Psoas muscle (tissue), 8 donors: ENCODE data around the gene TFR2. TPM values are rescaled to one million over a fixed set of nuclear protein-coding genes. Genes with fewer than 3 reads are reported as not detected.

Source experiments
- ATAC-seq, 4 donors: fragments of 200-7000 bp; cut with Tn5 transposase; one replicate each; pipeline ENCODE4 v1.9.1; 2020; ENCODE audit warnings: moderate library complexity in 3 of 4, mild to moderate bottlenecking in 2 of 4
- DNase-seq, 2 donors: peaks; one replicate each; pipeline ENCODE4 v3.0.0-alpha.2; 2020
- H3K27ac ChIP-seq: fragments of 200-600 bp; one replicate; pipeline ENCODE4 v1.8.0; 2022
- H3K27me3 ChIP-seq, 3 donors: fragments of 200-600 bp in 1 of 3; one replicate each; pipeline versions ENCODE4 v1.6.1 to v1.8.0; 2013 to 2022; ENCODE audit warnings: low read length in 2 of 3, mild to moderate bottlenecking in 2 of 3, moderate library complexity in 1 of 3; ENCODE audit not compliant: insufficient read depth in 3 of 3
- H3K36me3 ChIP-seq, 2 donors: fragments of 200-600 bp in 1 of 2; one replicate each; pipeline versions ENCODE4 v1.6.1 to v1.8.0; 2013 to 2022; ENCODE audit warnings: low read depth in 1 of 2, mild to moderate bottlenecking in 1 of 2, moderate library complexity in 1 of 2; ENCODE audit not compliant: insufficient read depth in 1 of 2
- H3K4me1 ChIP-seq: fragments of 200-600 bp; one replicate; pipeline ENCODE4 v1.8.0; 2022
- H3K4me3 ChIP-seq: fragments of 200-600 bp; one replicate; pipeline ENCODE4 v1.8.0; 2022; ENCODE audit warnings: mild to moderate bottlenecking
- H3K9me3 ChIP-seq: fragments of 200-600 bp; one replicate; pipeline ENCODE4 v1.8.0; 2022
- WGBS, 3 donors: extraction: QIAGEN DNeasy Blood & Tissue Kit; methylation state at CpG; one replicate each; pipeline versions ENCODE4 v1.1.6 to v1.1.7; 2013; 5-methylcytosine and 5-hydroxymethylcytosine counted together
- intact Hi-C, 2 donors: fragments of 100-400 bp; cut with DNase I; formaldehyde crosslinking; loops; one replicate each; pipeline versions ENCODE4 v1.11.0 to v1.14.2; 2022
- polyA plus RNA-seq, 3 donors: library from polyadenylated mRNA; stranded (reverse); fragments of 200-250 nt; gene quantifications; one replicate each; pipeline ENCODE4 v1.2.3, GENCODE V29; 2013
- total RNA-seq, 4 donors: library from RNA; stranded (reverse); fragmentation: NEBNext Ultra II Directional in 2 of 4; extraction: Animal tissue kit (Norgen Biotek cat#: 25700) in 2 of 4; gene quantifications; one replicate each; pipeline versions ENCODE4 v1.2.1 to v1.2.4, GENCODE V29; 2021 to 2023
- TF ChIP-seq, protein P1 (sequence below): fragments of 200-600 bp; IDR thresholded peaks from one replicate; pipeline ENCODE4 v1.8.0; 2022; ENCODE audit warnings: antibody characterized with exemption
- donor health status: healthy with polysubstance abuse.
- donor health status: DM: no; HTN: no; CAD: no; lungs with moderate emphysema.
- donor health status: Bipolar disorder and iron deficiency.
- donor health status: healthy.
- donor health status: DM: yes; HTN: yes; CAD: no.
- donor health status: DM: no; HTN: no; CAD: no.
- donor health status: DM: no; HTN: no; CAD: no.
- donor health status: DM: yes; HTN: yes; CAD: no.

Gene TFR2
- total and polyA plus RNA-seq, 7 donors, result 0.04 to 0.36 TPM; not detected in 5

DNA sequence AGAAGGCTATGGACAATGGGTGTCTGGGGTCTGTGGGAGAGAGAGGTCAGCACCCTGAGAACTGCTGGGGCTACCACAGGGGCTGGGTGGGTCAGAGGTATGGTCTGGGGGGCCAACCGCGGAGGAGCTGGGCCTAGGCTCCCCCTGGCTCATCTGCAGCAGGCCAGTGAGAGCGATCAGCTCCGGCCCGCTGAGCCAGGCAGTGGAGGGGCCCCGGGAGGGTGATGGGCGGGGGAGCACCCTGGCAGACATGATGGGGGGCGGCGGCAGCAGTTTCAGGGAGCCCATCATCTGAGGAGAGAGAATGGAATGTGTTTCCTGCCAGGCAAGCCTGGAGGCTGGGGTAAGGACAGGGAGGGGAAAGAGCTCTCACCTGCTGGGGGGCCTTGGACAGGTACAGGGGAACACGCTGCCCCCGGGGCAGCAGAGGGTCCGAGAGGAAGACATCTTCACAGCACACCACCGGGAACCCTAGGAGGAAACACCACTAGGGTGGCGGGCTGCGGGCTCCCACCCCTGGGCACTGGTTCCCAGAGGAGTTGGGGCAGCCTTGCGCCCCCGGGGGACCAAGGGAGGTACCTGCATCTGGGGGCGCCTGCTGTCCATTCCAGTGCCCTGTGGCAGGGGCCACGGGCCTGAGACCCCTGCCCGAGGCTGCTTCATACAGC, 68.9 kb downstream of the TFR2 start:
- Histone ChIP-seq H3K36me3 (peaks cover 10 to 50% of the 10 kb centered on the region in 2 donors), H3K27me3 (peaks cover 0 to 55% (median 14%) of the 10 kb centered on the region in 3 donors), H3K9me3 (no peaks in the 10 kb centered on the region), H3K4me3 (no peak overlapping the region), H3K4me1 (no peaks in the 10 kb centered on the region), H3K27ac (no peak overlapping the region)
- DNase-seq, result no peak
- ATAC-seq, result no peak
- intact Hi-C loops, result no loop called here
- 84 to 90% (median 84%) methylated on average over 13 to 20 of the region's 20 CpGs for WGBS, 3 donors
- TF ChIP-seq, protein P1, sequence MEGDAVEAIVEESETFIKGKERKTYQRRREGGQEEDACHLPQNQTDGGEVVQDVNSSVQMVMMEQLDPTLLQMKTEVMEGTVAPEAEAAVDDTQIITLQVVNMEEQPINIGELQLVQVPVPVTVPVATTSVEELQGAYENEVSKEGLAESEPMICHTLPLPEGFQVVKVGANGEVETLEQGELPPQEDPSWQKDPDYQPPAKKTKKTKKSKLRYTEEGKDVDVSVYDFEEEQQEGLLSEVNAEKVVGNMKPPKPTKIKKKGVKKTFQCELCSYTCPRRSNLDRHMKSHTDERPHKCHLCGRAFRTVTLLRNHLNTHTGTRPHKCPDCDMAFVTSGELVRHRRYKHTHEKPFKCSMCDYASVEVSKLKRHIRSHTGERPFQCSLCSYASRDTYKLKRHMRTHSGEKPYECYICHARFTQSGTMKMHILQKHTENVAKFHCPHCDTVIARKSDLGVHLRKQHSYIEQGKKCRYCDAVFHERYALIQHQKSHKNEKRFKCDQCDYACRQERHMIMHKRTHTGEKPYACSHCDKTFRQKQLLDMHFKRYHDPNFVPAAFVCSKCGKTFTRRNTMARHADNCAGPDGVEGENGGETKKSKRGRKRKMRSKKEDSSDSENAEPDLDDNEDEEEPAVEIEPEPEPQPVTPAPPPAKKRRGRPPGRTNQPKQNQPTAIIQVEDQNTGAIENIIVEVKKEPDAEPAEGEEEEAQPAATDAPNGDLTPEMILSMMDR, result no peak

DNA sequence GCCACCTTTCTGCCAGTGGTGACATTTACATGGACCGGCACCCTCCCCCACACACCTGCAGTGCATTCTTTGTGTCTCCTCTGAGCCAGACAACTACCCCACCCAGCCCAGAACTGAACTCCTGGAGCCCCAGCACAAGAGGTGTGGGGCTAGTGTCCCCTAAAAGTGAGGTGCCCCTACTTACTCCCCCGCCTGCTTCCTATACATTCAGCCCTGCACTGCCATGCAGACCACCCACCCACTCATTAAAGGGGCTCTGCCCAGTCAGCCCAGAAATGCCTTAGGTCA, 69.6 kb downstream of the TFR2 start:
- Histone ChIP-seq H3K4me1 (no peaks in the 10 kb centered on the region), H3K27me3 (peaks cover 0 to 50% (median 14%) of the 10 kb centered on the region in 3 donors), H3K9me3 (no peaks in the 10 kb centered on the region), H3K36me3 (peaks cover 10 to 44% of the 10 kb centered on the region in 2 donors), H3K4me3 (no peak overlapping the region), H3K27ac (no peak overlapping the region)
- ATAC-seq (no peak), DNase-seq (no peak)
- intact Hi-C loops, result no loop called here
- 97 to 100% (median 97%) methylated on average over 2 of the region's 2 CpGs for WGBS, 3 donors
- TF ChIP-seq, protein P1, result no peak

DNA sequence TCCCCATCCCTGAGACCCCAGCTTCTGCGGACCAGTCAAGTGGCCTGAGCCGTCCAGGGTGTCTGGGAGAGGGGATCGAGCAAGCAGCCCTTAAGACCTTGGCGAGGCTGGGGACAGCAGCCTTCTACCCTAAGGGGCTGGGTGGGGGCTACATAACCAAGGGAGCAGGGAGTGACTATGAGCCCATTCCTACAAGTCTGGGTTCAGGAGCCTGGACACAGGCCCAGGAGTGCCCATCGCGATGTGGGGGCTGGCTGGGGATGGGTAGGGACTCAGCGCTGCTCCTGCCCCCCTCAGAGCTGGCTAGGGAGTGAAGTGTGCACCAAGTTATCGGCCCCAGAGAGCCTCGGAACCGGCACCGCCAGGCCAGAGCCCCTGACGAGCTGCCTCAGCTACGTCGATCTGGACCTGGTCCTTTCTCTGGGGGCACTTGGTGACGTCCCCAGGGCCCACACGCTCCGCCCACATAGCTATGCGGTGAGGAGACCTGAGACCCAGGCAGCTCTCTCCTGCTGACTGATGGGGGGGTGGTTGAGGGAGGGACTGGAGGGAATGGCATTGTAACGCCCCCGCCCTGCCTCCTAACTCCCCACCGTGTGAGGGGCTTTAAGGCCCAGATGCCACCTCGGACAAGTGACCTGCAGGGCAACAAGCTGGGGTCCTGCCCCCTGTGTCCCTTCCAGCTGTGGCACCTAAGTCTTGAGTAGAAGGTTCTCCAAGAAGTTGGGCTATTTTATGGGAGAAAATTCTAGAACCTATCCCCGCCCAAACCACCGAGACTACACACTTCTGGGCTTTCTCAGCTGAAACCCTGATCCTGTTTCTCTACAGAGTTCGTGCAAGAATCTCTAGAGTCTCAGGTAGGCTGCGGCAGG, 70.2 kb downstream of the TFR2 start:
- ATAC-seq, result no peak
- H3K27me3 ChIP-seq, result peaks cover 0 to 50% (median 13%) of the 10 kb centered on the region in 3 donors
- intact Hi-C loops, result no loop called here

More for the DNA sequence above, 70.2 kb downstream of the TFR2 start:
- no peaks in the 10 kb centered on the region for H3K4me1 ChIP-seq
- WGBS, 3 donors, result 72 to 78% (median 76%) methylated on average over 23 to 26 of the region's 26 CpGs
- H3K9me3 ChIP-seq, result no peaks in the 10 kb centered on the region
- TF ChIP-seq, protein P1, result no peak
- H3K36me3 ChIP-seq, result peaks cover 10 to 38% of the 10 kb centered on the region in 2 donors
- H3K27ac ChIP-seq, result no peak overlapping the region
- peak in 1 of 2 donors; percentile 47 for DNase-seq
- H3K4me3 ChIP-seq, result no peak overlapping the region

Other genes with a start within 250 kb of the TFR2 start
- 1 to 10 TPM; 3.5 to 5.6 (median 3.7) TPM for gene ZCWPW1, start 212.8 kb downstream of the TFR2 start, total RNA-seq
- gene ZCWPW1, start 212.8 kb downstream of the TFR2 start, polyA plus RNA-seq, result 10 to 100 TPM in 1 of 3 donors, 1 to 10 TPM in 2; 5.5 to 13.2 (median 5.9) TPM
- 10 to 100 TPM; 27.2 to 41.5 (median 36.9) TPM for gene MEPCE, start 211.7 kb downstream of the TFR2 start, total RNA-seq
- gene MEPCE, start 211.7 kb downstream of the TFR2 start, polyA plus RNA-seq, result 10 to 100 TPM; 28.7 to 40.5 (median 29.5) TPM
- 10 to 100 TPM in 3 of 4 donors, 1 to 10 TPM in 1; 8.0 to 17.9 (median 13.0) TPM for gene PPP1R35, start 205.1 kb downstream of the TFR2 start, total RNA-seq
- 10 to 100 TPM in 2 of 3 donors, 1 to 10 TPM in 1; 9.8 to 22.4 (median 12.8) TPM for gene PPP1R35, start 205.1 kb downstream of the TFR2 start, polyA plus RNA-seq
- gene SPACDR, start 177.3 kb downstream of the TFR2 start, total RNA-seq, result not detected
- under 1 TPM in 2 of 3 donors, not detected in 1; 0.17 to 0.25 TPM for gene SPACDR, start 177.3 kb downstream of the TFR2 start, polyA plus RNA-seq
- gene TSC22D4, start 162.3 kb downstream of the TFR2 start, total RNA-seq, result 10 to 100 TPM; 15.7 to 23.6 (median 17.6) TPM
- gene TSC22D4, start 162.3 kb downstream of the TFR2 start, polyA plus RNA-seq, result 10 to 100 TPM; 16.4 to 24.8 (median 16.7) TPM
- gene NYAP1, start 157.6 kb downstream of the TFR2 start, total RNA-seq, result under 1 TPM; 0.08 to 0.32 (median 0.12) TPM
- gene NYAP1, start 157.6 kb downstream of the TFR2 start, polyA plus RNA-seq, result under 1 TPM; 0.12 to 0.23 (median 0.21) TPM
- 10 to 100 TPM in 1 of 4 donors, 1 to 10 TPM in 3; 5.3 to 14.7 (median 8.0) TPM for gene AGFG2, start 102.3 kb downstream of the TFR2 start, total RNA-seq
- gene AGFG2, start 102.3 kb downstream of the TFR2 start, polyA plus RNA-seq, result 10 to 100 TPM in 1 of 3 donors, 1 to 10 TPM in 2; 4.8 to 12.6 (median 8.9) TPM
- 1 to 10 TPM in 1 of 4 donors, under 1 TPM in 2, not detected in 1; 0.59 to 1.9 (median 0.59) TPM for gene SAP25, start 67.7 kb downstream of the TFR2 start, total RNA-seq
- under 1 TPM in 2 of 3 donors, not detected in 1; 0.21 to 0.40 TPM for gene SAP25, start 67.7 kb downstream of the TFR2 start, polyA plus RNA-seq
- 10 to 100 TPM; 32.5 to 41.5 (median 34.1) TPM for gene LRCH4, start 55.4 kb downstream of the TFR2 start, total RNA-seq
- 10 to 100 TPM; 16.7 to 35.2 (median 28.5) TPM for gene LRCH4, start 55.4 kb downstream of the TFR2 start, polyA plus RNA-seq
- 1 to 10 TPM in 1 of 4 donors, under 1 TPM in 3; 0.13 to 1.1 (median 0.31) TPM for gene FBXO24, start 55.2 kb downstream of the TFR2 start, total RNA-seq
- gene FBXO24, start 55.2 kb downstream of the TFR2 start, polyA plus RNA-seq, result under 1 TPM; 0.18 to 0.55 (median 0.23) TPM
- gene PCOLCE, start 39.2 kb downstream of the TFR2 start, total RNA-seq, result 10 to 100 TPM in 2 of 4 donors, 1 to 10 TPM in 2; 6.2 to 16.9 (median 9.7) TPM
- 10 to 100 TPM in 1 of 3 donors, 1 to 10 TPM in 2; 4.2 to 11.5 (median 7.7) TPM for gene PCOLCE, start 39.2 kb downstream of the TFR2 start, polyA plus RNA-seq
- gene MOSPD3, start 29.0 kb downstream of the TFR2 start, total RNA-seq, result 1 to 10 TPM; 6.2 to 7.0 (median 6.4) TPM
- 10 to 100 TPM in 1 of 3 donors, 1 to 10 TPM in 2; 7.7 to 11.3 (median 7.9) TPM for gene MOSPD3, start 29.0 kb downstream of the TFR2 start, polyA plus RNA-seq
- gene ACTL6B, start 14.9 kb upstream of the TFR2 start, total RNA-seq, result not detected
- gene ACTL6B, start 14.9 kb upstream of the TFR2 start, polyA plus RNA-seq, result under 1 TPM in 1 of 3 donors, not detected in 2; 0.03 TPM
- gene GNB2, start 32.2 kb upstream of the TFR2 start, total RNA-seq, result 100 to 1,000 TPM in 3 of 4 donors, 10 to 100 TPM in 1; 87.1 to 130 (median 121) TPM
- 100 to 1,000 TPM; 112 to 148 (median 117) TPM for gene GNB2, start 32.2 kb upstream of the TFR2 start, polyA plus RNA-seq
- 10 to 100 TPM; 18.0 to 39.1 (median 23.9) TPM for gene GIGYF1, start 52.7 kb upstream of the TFR2 start, total RNA-seq
- gene GIGYF1, start 52.7 kb upstream of the TFR2 start, polyA plus RNA-seq, result 10 to 100 TPM in 2 of 3 donors, 1 to 10 TPM in 1; 9.9 to 16.1 (median 10.5) TPM
- gene POP7, start 64.6 kb upstream of the TFR2 start, total RNA-seq, result 10 to 100 TPM; 28.4 to 44.4 (median 39.4) TPM
- 100 to 1,000 TPM in 1 of 3 donors, 10 to 100 TPM in 2; 74.1 to 129 (median 86.0) TPM for gene POP7, start 64.6 kb upstream of the TFR2 start, polyA plus RNA-seq
- gene EPO, start 78.9 kb upstream of the TFR2 start, total RNA-seq, result not detected
- gene EPO, start 78.9 kb upstream of the TFR2 start, polyA plus RNA-seq, result not detected
- gene ZAN, start 92.0 kb upstream of the TFR2 start, total RNA-seq, result not detected
- gene ZAN, start 92.0 kb upstream of the TFR2 start, polyA plus RNA-seq, result not detected
- 10 to 100 TPM; 10.3 to 13.9 (median 11.3) TPM for gene EPHB4, start 186.0 kb upstream of the TFR2 start, total RNA-seq
- gene EPHB4, start 186.0 kb upstream of the TFR2 start, polyA plus RNA-seq, result 1 to 10 TPM; 5.1 to 9.2 (median 5.1) TPM
- gene SLC12A9, start 211.2 kb upstream of the TFR2 start, total RNA-seq, result 1 to 10 TPM; 2.9 to 4.7 (median 3.9) TPM
- 1 to 10 TPM; 2.2 to 3.3 (median 2.5) TPM for gene SLC12A9, start 211.2 kb upstream of the TFR2 start, polyA plus RNA-seq
- 1 to 10 TPM; 5.0 to 8.8 (median 6.8) TPM for gene TRIP6, start 225.8 kb upstream of the TFR2 start, total RNA-seq
- 1 to 10 TPM; 4.3 to 7.1 (median 5.3) TPM for gene TRIP6, start 225.8 kb upstream of the TFR2 start, polyA plus RNA-seq
- gene SRRT, start 233.6 kb upstream of the TFR2 start, total RNA-seq, result 10 to 100 TPM; 46.8 to 79.8 (median 61.0) TPM
- 10 to 100 TPM; 48.2 to 58.1 (median 51.2) TPM for gene SRRT, start 233.6 kb upstream of the TFR2 start, polyA plus RNA-seq
- gene UFSP1, start 248.2 kb upstream of the TFR2 start, total RNA-seq, result 1 to 10 TPM; 2.5 to 8.0 (median 6.0) TPM
- gene UFSP1, start 248.2 kb upstream of the TFR2 start, polyA plus RNA-seq, result 1 to 10 TPM; 3.7 to 7.6 (median 4.3) TPM